ENCODE measurements around the gene ATP10A. TPM values are rescaled to one million over a fixed set of nuclear protein-coding genes. Genes with fewer than 3 reads are reported as not detected.

ATP10A gene
- total RNA-seq, 1 experiment from 2014 or later, result 3.9 TPM

DNA sequence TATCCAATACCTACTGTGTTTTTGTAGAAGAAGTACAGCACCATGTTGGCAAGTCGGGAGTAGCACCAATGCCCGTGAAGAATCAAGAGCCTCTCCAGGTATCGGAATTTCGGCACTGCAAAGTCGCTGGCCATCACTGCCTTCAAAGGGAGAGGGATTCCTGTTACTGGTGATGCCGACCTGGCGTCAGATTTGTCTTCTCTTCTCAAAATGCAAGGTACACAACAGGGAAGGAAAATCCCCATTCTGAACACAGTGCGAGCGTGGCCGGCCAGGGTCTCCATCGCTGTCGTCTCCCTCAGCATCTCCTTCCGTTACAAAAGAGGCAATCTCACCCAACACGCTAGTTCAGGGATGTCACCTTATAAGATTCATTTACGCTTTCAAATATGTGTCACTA is 175.4 kb downstream of the ATP10A start:
- TF ChIP-seq, protein P1, sequence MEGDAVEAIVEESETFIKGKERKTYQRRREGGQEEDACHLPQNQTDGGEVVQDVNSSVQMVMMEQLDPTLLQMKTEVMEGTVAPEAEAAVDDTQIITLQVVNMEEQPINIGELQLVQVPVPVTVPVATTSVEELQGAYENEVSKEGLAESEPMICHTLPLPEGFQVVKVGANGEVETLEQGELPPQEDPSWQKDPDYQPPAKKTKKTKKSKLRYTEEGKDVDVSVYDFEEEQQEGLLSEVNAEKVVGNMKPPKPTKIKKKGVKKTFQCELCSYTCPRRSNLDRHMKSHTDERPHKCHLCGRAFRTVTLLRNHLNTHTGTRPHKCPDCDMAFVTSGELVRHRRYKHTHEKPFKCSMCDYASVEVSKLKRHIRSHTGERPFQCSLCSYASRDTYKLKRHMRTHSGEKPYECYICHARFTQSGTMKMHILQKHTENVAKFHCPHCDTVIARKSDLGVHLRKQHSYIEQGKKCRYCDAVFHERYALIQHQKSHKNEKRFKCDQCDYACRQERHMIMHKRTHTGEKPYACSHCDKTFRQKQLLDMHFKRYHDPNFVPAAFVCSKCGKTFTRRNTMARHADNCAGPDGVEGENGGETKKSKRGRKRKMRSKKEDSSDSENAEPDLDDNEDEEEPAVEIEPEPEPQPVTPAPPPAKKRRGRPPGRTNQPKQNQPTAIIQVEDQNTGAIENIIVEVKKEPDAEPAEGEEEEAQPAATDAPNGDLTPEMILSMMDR (conservative IDR thresholded peaks at IDR 0.05), result no peak
- Histone ChIP-seq H2BK12ac (ENCODE audit: insufficient read length, low read depth, low read length) (no peak overlapping the region), H3K27me3 (ENCODE audit: insufficient read depth, low read length) (no peaks in the 10 kb centered on the region), H3K9ac (ENCODE audit: extremely low read depth, insufficient read length, low read length) (no peak overlapping the region), H4K5ac (ENCODE audit: insufficient read length, low read depth, low read length) (no peak overlapping the region), H4K91ac (ENCODE audit: insufficient read length, low read depth, low read length) (no peak overlapping the region), H3K18ac (ENCODE audit: insufficient read length, low read depth, low read length) (no peak overlapping the region), H3K79me2 (ENCODE audit: insufficient read depth, low read length) (no peaks in the 10 kb centered on the region), H3K56ac (ENCODE audit: insufficient read length, low read depth, low read length) (no peak overlapping the region), H3K23me2 (ENCODE audit: insufficient read length, low read depth, low read length, poor library complexity, severe bottlenecking) (no peaks in the 10 kb centered on the region), H3K9me3 (ENCODE audit: control insufficient read depth, low read depth, low read length) (no peaks in the 10 kb centered on the region), H4K20me1 (ENCODE audit: control insufficient read depth, insufficient read depth, insufficient read length) (peaks cover 3% of the 10 kb centered on the region), H2BK120ac (ENCODE audit: low read depth, low read length, poor library complexity, severe bottlenecking) (no peak overlapping the region), H3K79me1 (ENCODE audit: insufficient read depth, low read depth, low read length, poor library complexity, severe bottlenecking) (no peaks in the 10 kb centered on the region), H3K23ac (ENCODE audit: insufficient read length, low read depth, low read length) (no peak overlapping the region), H4K8ac (replicated peaks; ENCODE audit: insufficient read length, low read depth, low read length) (no peak overlapping the region), H3T11ph (ENCODE audit: low read length) (no peak overlapping the region), H3K4me2 (ENCODE audit: insufficient read depth, insufficient read length, low read length) (no peak overlapping the region), H3K27ac (ENCODE audit: insufficient read length, low read depth, low read length) (no peak overlapping the region), H2BK5ac (ENCODE audit: insufficient read length, low read length) (no peak overlapping the region), H3K4ac (ENCODE audit: low read depth, low read length) (no peak overlapping the region), H3K4me1 (ENCODE audit: insufficient read depth, low read length) (peaks cover 5% of the 10 kb centered on the region; the same call in 1 of the 2 replicates), H2BK15ac (ENCODE audit: low read depth, low read length) (no peak overlapping the region), H2BK20ac (ENCODE audit: low read depth, low read length, poor library complexity, severe bottlenecking) (no peak overlapping the region), H2AK5ac (ENCODE audit: insufficient read length, low read length) (no peak overlapping the region), H3K14ac (ENCODE audit: insufficient read depth, low read length) (no peak overlapping the region), H2AFZ (ENCODE audit: low read length) (no peak overlapping the region)
- Mint-ChIP-seq H3K9me3 (peaks cover 3 to 8% of the 10 kb centered on the region in 2 experiments; a peak in 3 of 5 replicates), H3K27ac (no peak overlapping the region), H3K4me3 (no peak overlapping the region), H3K4me1 (peaks cover 26 to 41% of the 10 kb centered on the region in 2 experiments), H3K27me3 (ENCODE audit: low read depth) (peaks cover 15% of the 10 kb centered on the region), H3K36me3 (ENCODE audit: insufficient read depth in 1 of 3, low read depth in 3 of 3) (peaks cover 5 to 9% (median 8%) of the 10 kb centered on the region in 3 experiments; a peak in 6 of 7 replicates)
- WGBS (ENCODE audit: extremely low coverage, insufficient read length, low lambda C conversion rate), result no CpG with 5 or more reads among the region's 15 CpGs
- DNase-seq, result no peak
